ENCODE data around the gene NOD2. TPM values are rescaled to one million over a fixed set of nuclear protein-coding genes. Genes with fewer than 3 reads are reported as not detected.
A peak's percentile ranks its signal among the peaks of the same experiment; 100 is the strongest.

Gene NOD2
- total RNA-seq, 1 donor from 2014 or later = 0.46 TPM

- DNase-seq (ENCODE audit: low read depth) = no peak
- H3K27me3 ChIP-seq (ENCODE audit: control insufficient read depth, insufficient read depth, low read length) = no peaks in the 10 kb centered on the region
- H3K4me3 ChIP-seq (ENCODE audit: low read depth, low read length) = no peak overlapping the region
- no peaks in the 10 kb centered on the region for H3K36me3 ChIP-seq (ENCODE audit: control insufficient read depth, insufficient read depth, low read length)
- TF ChIP-seq CTCF (IDR thresholded peaks at IDR 0.05; ENCODE audit: insufficient read depth, low read length, poor library complexity, severe bottlenecking) = peak; percentile 4
Observed at GRCh38 chr16:50667497-50668367, 25.7 kb upstream of the NOD2 start.

- TF ChIP-seq CTCF (IDR thresholded peaks at IDR 0.05; ENCODE audit: insufficient read depth, low read length, poor library complexity, severe bottlenecking) = no peak
- no peak for DNase-seq (ENCODE audit: low read depth)
- H3K27me3 ChIP-seq (ENCODE audit: control insufficient read depth, insufficient read depth, low read length) = no peaks in the 10 kb centered on the region
- no peaks in the 10 kb centered on the region for H3K36me3 ChIP-seq (ENCODE audit: control insufficient read depth, insufficient read depth, low read length)
- no peak overlapping the region for H3K4me3 ChIP-seq (ENCODE audit: low read depth, low read length)
Observed at GRCh38 chr16:50668368-50669008, 24.9 kb upstream of the NOD2 start.

- H3K27me3 ChIP-seq (ENCODE audit: control insufficient read depth, insufficient read depth, low read length) = peaks cover 2% of the 10 kb centered on the region
- no peak for TF ChIP-seq CTCF (IDR thresholded peaks at IDR 0.05; ENCODE audit: insufficient read depth, low read length, poor library complexity, severe bottlenecking)
- H3K4me3 ChIP-seq (ENCODE audit: low read depth, low read length) = no peak overlapping the region
- DNase-seq (ENCODE audit: low read depth) = no peak
- no peaks in the 10 kb centered on the region for H3K36me3 ChIP-seq (ENCODE audit: control insufficient read depth, insufficient read depth, low read length)
Observed at GRCh38 chr16:50669741-50670140, 23.7 kb upstream of the NOD2 start.

GRCh38 chr16:50670476-50670875, 22.9 kb upstream of the NOD2 start:
- Histone ChIP-seq H3K36me3 (ENCODE audit: control insufficient read depth, insufficient read depth, low read length) (no peaks in the 10 kb centered on the region), H3K27me3 (ENCODE audit: control insufficient read depth, insufficient read depth, low read length) (peaks cover 2% of the 10 kb centered on the region), H3K4me3 (ENCODE audit: low read depth, low read length) (no peak overlapping the region)
- DNase-seq (ENCODE audit: low read depth) = no peak
- no peak for TF ChIP-seq CTCF (IDR thresholded peaks at IDR 0.05; ENCODE audit: insufficient read depth, low read length, poor library complexity, severe bottlenecking)

- Histone ChIP-seq H3K27me3 (ENCODE audit: control insufficient read depth, insufficient read depth, low read length) (peaks cover 2% of the 10 kb centered on the region), H3K4me3 (ENCODE audit: low read depth, low read length) (no peak overlapping the region), H3K36me3 (ENCODE audit: control insufficient read depth, insufficient read depth, low read length) (no peaks in the 10 kb centered on the region)
- TF ChIP-seq CTCF (IDR thresholded peaks at IDR 0.05; ENCODE audit: insufficient read depth, low read length, poor library complexity, severe bottlenecking) = peak; percentile 51
- DNase-seq (ENCODE audit: low read depth) = no peak
Observed at GRCh38 chr16:50671644-50672260, 21.7 kb upstream of the NOD2 start.

All from kidney epithelial cell (primary cell).